Measurements from ENCODE around the gene CLDN22. TPM values are rescaled to one million over a fixed set of nuclear protein-coding genes. Genes with fewer than 3 reads are reported as not detected.
A peak's percentile ranks its signal among the peaks of the same experiment; 100 is the strongest.

The CLDN22 gene
- total and polyA plus RNA-seq, 9 of the 15 experiments (the other 6 are each of a cell fraction or from before 2014, with no cell fraction given) = 0.21 TPM; not detected in 8

DNA sequence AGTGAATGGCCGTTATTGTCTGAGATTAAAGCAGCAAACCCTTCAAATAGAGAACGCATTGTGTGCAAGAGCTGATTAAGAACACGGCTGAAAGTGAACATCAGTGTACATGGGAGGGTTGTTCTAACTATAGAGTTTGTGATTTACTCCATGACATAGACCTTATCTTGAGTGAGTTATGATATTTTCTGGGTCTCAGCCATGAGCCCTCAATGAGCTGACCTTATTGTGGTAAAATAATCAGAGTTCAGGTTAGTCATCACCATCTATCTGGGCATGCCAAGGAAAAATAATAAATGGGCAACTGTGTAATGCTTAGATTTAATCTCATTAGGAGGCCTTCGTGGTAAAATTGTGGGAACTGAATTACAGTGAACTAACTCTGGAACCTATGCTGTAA lies 35.3 kb upstream of the CLDN22 start:
- H3K9me3 ChIP-seq (replicated peaks; ENCODE audit: control insufficient read depth, insufficient read depth, low read depth, low read length) = no peaks in the 10 kb centered on the region
- H3K27ac ChIP-seq (ENCODE audit: extremely low read depth, low read depth, low read length) = no peak overlapping the region
- ChIA-PET POLR2A (interaction anchor here (0.8 kb wide), 1 partner anchor 44 kb away, joined by 3 read pairs; no protein-coding TSS in a partner anchor), CTCF (ENCODE audit: low intra/inter-chr PET ratio) (no interaction called here)
- H3K4me2 ChIP-seq (ENCODE audit: insufficient read depth, low read length) = no peak overlapping the region
- H3K4me1 ChIP-seq (replicated peaks in 1 of 2; ENCODE audit: control insufficient read depth in 2 of 2, insufficient read depth in 2 of 2, low read length in 2 of 2) = peaks cover 10 to 17% of the 10 kb centered on the region in 2 experiments; a peak in 4 of 5 replicates
- H3K9me1 ChIP-seq (ENCODE audit: control insufficient read depth, insufficient read depth, low read length) = no peaks in the 10 kb centered on the region
- in situ Hi-C loops (cut with MboI) (no loop called here), intact Hi-C loops (cut with micrococcal nuclease) (no loop called here)
- BruUV-seq (replicated peaks) = no TSS peak
- H3K27me3 ChIP-seq (ENCODE audit: control insufficient read depth in 2 of 2, insufficient read depth in 2 of 2, low read length in 2 of 2) = no peaks in the 10 kb centered on the region
- no peak overlapping the region for H3K9ac ChIP-seq (ENCODE audit: insufficient read depth in 1 of 2, low read depth in 2 of 2, low read length in 2 of 2)
- TF ChIP-seq ZNF23 (CRISPR knock-in tag; IDR thresholded peaks at IDR 0.05) = no peak
- TF ChIP-seq FOSL1 (tag; conservative IDR thresholded peaks at IDR 0.05) = peak; percentile 33; the same call in 1 of the 2 replicates
- TF ChIP-seq, protein P1, sequence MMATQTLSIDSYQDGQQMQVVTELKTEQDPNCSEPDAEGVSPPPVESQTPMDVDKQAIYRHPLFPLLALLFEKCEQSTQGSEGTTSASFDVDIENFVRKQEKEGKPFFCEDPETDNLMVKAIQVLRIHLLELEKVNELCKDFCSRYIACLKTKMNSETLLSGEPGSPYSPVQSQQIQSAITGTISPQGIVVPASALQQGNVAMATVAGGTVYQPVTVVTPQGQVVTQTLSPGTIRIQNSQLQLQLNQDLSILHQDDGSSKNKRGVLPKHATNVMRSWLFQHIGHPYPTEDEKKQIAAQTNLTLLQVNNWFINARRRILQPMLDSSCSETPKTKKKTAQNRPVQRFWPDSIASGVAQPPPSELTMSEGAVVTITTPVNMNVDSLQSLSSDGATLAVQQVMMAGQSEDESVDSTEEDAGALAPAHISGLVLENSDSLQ (IDR thresholded peaks at IDR 0.05) = 0 out of 2 replicates have a peak, but pooled peaks have one; percentile 26
- no peak for TF ChIP-seq PBX2 (CRISPR knock-in tag; IDR thresholded peaks at IDR 0.05; ENCODE audit: low read depth)
- TF ChIP-seq PBX2 (tag; conservative IDR thresholded peaks at IDR 0.05; ENCODE audit: low read depth) = 0 out of 2 replicates have a peak, but pooled peaks have one; percentile 27
- TF ChIP-seq MEIS2 (IDR thresholded peaks at IDR 0.05; ENCODE audit: partially characterized antibody) = peak; percentile 63
- WGBS (ENCODE audit: insufficient coverage, low coverage, missing lambda C conversion rate) = 28% methylated on average over 4 of the region's 4 CpGs
- H3K4me3 ChIP-seq = no peak overlapping the region
- DNase-seq (ENCODE audit: extremely low read depth in 1 of 4, low spot score in 3 of 4) (no peak), FAIRE-seq (no peak), ATAC-seq (no peak)
- no peaks in the 10 kb centered on the region for H3K79me2 ChIP-seq (ENCODE audit: control insufficient read depth, insufficient read depth, low read length)
- H4K20me1 ChIP-seq (replicated peaks; ENCODE audit: control insufficient read depth, insufficient read depth, low read length) = no peaks in the 10 kb centered on the region
- no peaks in the 10 kb centered on the region for H3K36me3 ChIP-seq (ENCODE audit: control insufficient read depth, insufficient read depth, low read length)
- no peak overlapping the region for H2AFZ ChIP-seq (ENCODE audit: low read depth, low read length)

All from K562 (cell line).